ENCODE measurements around the gene GRID1. TPM values are rescaled to one million over a fixed set of nuclear protein-coding genes. Genes with fewer than 3 reads are reported as not detected.

Gene GRID1
- total RNA-seq, 1 experiment from 2014 or later: 0.05 TPM

GRCh38 chr10:85651497-85651882 is 715.1 kb downstream of the GRID1 start:
- no peak for DNase-seq (ENCODE audit: extremely low read depth, low read depth)

GRCh38 chr10:85650791-85651496 is 715.7 kb downstream of the GRID1 start:
- no peak for DNase-seq (ENCODE audit: extremely low read depth, low read depth)

GRCh38 chr10:85649461-85649860 is 717.1 kb downstream of the GRID1 start:
- no peak for DNase-seq (ENCODE audit: extremely low read depth, low read depth)

- DNase-seq (ENCODE audit: extremely low read depth, low read depth): no peak
These were observed 718.3 kb downstream of the GRID1 start for GRCh38 chr10:85648279-85648754.

- DNase-seq (ENCODE audit: extremely low read depth, low read depth): no peak
These were observed 718.9 kb downstream of the GRID1 start for GRCh38 chr10:85647741-85648140.

- DNase-seq (ENCODE audit: extremely low read depth, low read depth): no peak
These were observed 720.5 kb downstream of the GRID1 start for GRCh38 chr10:85645926-85646711.

- DNase-seq (ENCODE audit: extremely low read depth, low read depth): no peak
These were observed 721.5 kb downstream of the GRID1 start for GRCh38 chr10:85645053-85645452.

- no peak for DNase-seq (ENCODE audit: extremely low read depth, low read depth)
These were observed 722.6 kb downstream of the GRID1 start for GRCh38 chr10:85643845-85644525.

GRCh38 chr10:85643171-85643844 is 723.3 kb downstream of the GRID1 start:
- DNase-seq (ENCODE audit: extremely low read depth, low read depth): no peak

GRCh38 chr10:85642421-85643170 is 724.0 kb downstream of the GRID1 start:
- peak; percentile 64 for DNase-seq (ENCODE audit: extremely low read depth, low read depth)

GRCh38 chr10:85642082-85642420 is 724.5 kb downstream of the GRID1 start:
- no peak for DNase-seq (ENCODE audit: extremely low read depth, low read depth)

GRCh38 chr10:85641479-85642009 is 725.1 kb downstream of the GRID1 start:
- DNase-seq (ENCODE audit: extremely low read depth, low read depth): no peak

- no peak for DNase-seq (ENCODE audit: extremely low read depth, low read depth)
These were observed 727.8 kb downstream of the GRID1 start for GRCh38 chr10:85638797-85639196.

- no peak for DNase-seq (ENCODE audit: extremely low read depth, low read depth)
These were observed 730.9 kb downstream of the GRID1 start for GRCh38 chr10:85635650-85636049.

- DNase-seq (ENCODE audit: extremely low read depth, low read depth): no peak
These were observed 742.1 kb downstream of the GRID1 start for GRCh38 chr10:85624511-85624910.

GRCh38 chr10:85623758-85624157 is 742.8 kb downstream of the GRID1 start:
- no peak for DNase-seq (ENCODE audit: extremely low read depth, low read depth)

GRCh38 chr10:85623342-85623741 is 743.3 kb downstream of the GRID1 start:
- DNase-seq (ENCODE audit: extremely low read depth, low read depth): no peak

GRCh38 chr10:85622425-85622824 is 744.2 kb downstream of the GRID1 start:
- no peak for DNase-seq (ENCODE audit: extremely low read depth, low read depth)

- DNase-seq (ENCODE audit: extremely low read depth, low read depth): no peak
These were observed 745.0 kb downstream of the GRID1 start for GRCh38 chr10:85621562-85621961.

GRCh38 chr10:85620807-85621206 is 745.8 kb downstream of the GRID1 start:
- no peak for DNase-seq (ENCODE audit: extremely low read depth, low read depth)

All from NCI-H460 (cell line).